Measurements from ENCODE around the gene IMP3.

GRCh38 chr15:75675579-75676404 lies 35.8 kb upstream of the IMP3 start:
- TF ChIP-seq ZNF561 (CRISPR knock-in tag; conservative IDR thresholded peaks at IDR 0.05): no peak
- TF ChIP-seq, protein P1, sequence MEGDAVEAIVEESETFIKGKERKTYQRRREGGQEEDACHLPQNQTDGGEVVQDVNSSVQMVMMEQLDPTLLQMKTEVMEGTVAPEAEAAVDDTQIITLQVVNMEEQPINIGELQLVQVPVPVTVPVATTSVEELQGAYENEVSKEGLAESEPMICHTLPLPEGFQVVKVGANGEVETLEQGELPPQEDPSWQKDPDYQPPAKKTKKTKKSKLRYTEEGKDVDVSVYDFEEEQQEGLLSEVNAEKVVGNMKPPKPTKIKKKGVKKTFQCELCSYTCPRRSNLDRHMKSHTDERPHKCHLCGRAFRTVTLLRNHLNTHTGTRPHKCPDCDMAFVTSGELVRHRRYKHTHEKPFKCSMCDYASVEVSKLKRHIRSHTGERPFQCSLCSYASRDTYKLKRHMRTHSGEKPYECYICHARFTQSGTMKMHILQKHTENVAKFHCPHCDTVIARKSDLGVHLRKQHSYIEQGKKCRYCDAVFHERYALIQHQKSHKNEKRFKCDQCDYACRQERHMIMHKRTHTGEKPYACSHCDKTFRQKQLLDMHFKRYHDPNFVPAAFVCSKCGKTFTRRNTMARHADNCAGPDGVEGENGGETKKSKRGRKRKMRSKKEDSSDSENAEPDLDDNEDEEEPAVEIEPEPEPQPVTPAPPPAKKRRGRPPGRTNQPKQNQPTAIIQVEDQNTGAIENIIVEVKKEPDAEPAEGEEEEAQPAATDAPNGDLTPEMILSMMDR (IDR thresholded peaks at IDR 0.05 in 2 of 3, conservative IDR thresholded peaks at IDR 0.05 in 1 of 3; ENCODE audit: insufficient read depth in 2 of 3, low read depth in 1 of 3, low read length in 3 of 3): no peak
- no peak for TF ChIP-seq ZNF311 (CRISPR knock-in tag; IDR thresholded peaks at IDR 0.05)
- TF ChIP-seq SETDB1 (IDR thresholded peaks at IDR 0.05; ENCODE audit: low read length): no peak
- no peak for TF ChIP-seq ZNF175 (CRISPR knock-in tag; IDR thresholded peaks at IDR 0.05; ENCODE audit: low read depth)
- TF ChIP-seq ELF4 (CRISPR knock-in tag; IDR thresholded peaks at IDR 0.05): no peak
- TF ChIP-seq ZNF830 (CRISPR knock-in tag; IDR thresholded peaks at IDR 0.05): no peak
- no peak for TF ChIP-seq ZKSCAN1 (IDR thresholded peaks at IDR 0.05; ENCODE audit: low read depth, low read length)
- TF ChIP-seq ZNF766 (CRISPR knock-in tag; conservative IDR thresholded peaks at IDR 0.05): no peak
